ENCODE measurements around the gene HSP90AB1.

- no peak for TF ChIP-seq CTCF (tag by site-specific recombination; IDR thresholded peaks at IDR 0.05)
- no peak for TF ChIP-seq REST (tag by site-specific recombination; IDR thresholded peaks at IDR 0.05)
- TF ChIP-seq ZNF350 (tag by site-specific recombination; IDR thresholded peaks at IDR 0.05): no peak
- no peak for TF ChIP-seq FEZF1 (tag by site-specific recombination; IDR thresholded peaks at IDR 0.05)
- TF ChIP-seq ZNF777 (tag by site-specific recombination; IDR thresholded peaks at IDR 0.05; ENCODE audit: borderline replicate concordance): no peak
- TF ChIP-seq ZNF302 (tag by site-specific recombination; IDR thresholded peaks at IDR 0.05; ENCODE audit: low read depth): no peak
- TF ChIP-seq ZNF16 (tag by site-specific recombination; IDR thresholded peaks at IDR 0.05; ENCODE audit: low read depth): no peak
- TF ChIP-seq GLI4 (tag by site-specific recombination; IDR thresholded peaks at IDR 0.05): no peak
Measured at GRCh38 chr6:44302856-44303255, 56.0 kb downstream of the HSP90AB1 start.
